Measurements from ENCODE around the gene FAM124A. TPM values are rescaled to one million over a fixed set of nuclear protein-coding genes. Genes with fewer than 3 reads are reported as not detected.

The FAM124A gene
- total and polyA plus RNA-seq, 12 donors: 2.1 to 14.0 (median 7.0) TPM

DNA sequence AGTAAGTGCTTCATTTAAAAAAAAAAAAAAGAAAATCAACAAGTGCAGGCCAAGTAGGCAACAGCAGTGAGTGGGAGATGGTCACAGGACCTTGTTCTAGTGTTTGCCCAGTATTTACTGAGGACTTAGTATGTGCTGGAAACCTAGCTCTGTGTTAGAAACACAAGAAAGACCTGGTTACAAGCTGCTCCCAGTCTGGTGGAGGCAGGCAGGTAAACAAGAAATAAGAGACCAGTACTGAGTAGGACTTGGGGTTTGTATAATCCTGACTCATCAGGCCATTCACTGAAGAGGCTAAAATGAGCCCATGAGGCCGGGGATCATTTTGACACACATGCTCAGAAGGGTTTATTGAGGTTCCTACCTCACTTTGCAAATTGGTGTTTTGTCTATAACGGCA lies 95.8 kb downstream of the FAM124A start:
- TF ChIP-seq, protein P1, sequence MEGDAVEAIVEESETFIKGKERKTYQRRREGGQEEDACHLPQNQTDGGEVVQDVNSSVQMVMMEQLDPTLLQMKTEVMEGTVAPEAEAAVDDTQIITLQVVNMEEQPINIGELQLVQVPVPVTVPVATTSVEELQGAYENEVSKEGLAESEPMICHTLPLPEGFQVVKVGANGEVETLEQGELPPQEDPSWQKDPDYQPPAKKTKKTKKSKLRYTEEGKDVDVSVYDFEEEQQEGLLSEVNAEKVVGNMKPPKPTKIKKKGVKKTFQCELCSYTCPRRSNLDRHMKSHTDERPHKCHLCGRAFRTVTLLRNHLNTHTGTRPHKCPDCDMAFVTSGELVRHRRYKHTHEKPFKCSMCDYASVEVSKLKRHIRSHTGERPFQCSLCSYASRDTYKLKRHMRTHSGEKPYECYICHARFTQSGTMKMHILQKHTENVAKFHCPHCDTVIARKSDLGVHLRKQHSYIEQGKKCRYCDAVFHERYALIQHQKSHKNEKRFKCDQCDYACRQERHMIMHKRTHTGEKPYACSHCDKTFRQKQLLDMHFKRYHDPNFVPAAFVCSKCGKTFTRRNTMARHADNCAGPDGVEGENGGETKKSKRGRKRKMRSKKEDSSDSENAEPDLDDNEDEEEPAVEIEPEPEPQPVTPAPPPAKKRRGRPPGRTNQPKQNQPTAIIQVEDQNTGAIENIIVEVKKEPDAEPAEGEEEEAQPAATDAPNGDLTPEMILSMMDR (IDR thresholded peaks at IDR 0.05): no peak
- Histone ChIP-seq H3K36me3 (no peaks in the 10 kb centered on the region), H3K27me3 (no peaks in the 10 kb centered on the region), H3K4me1 (peaks cover 0 to 6% (median 0%) of the 10 kb centered on the region in 9 donors), H3K4me3 (no peak overlapping the region), H3K9me3 (no peaks in the 10 kb centered on the region), H3K27ac (no peak overlapping the region)
- WGBS, 2 donors: 95 to 96% methylated on average over 2 of the region's 2 CpGs
- DNase-seq (no peak), ATAC-seq (no peak)
- intact Hi-C loops (cut with DNase I): no loop called here

DNA sequence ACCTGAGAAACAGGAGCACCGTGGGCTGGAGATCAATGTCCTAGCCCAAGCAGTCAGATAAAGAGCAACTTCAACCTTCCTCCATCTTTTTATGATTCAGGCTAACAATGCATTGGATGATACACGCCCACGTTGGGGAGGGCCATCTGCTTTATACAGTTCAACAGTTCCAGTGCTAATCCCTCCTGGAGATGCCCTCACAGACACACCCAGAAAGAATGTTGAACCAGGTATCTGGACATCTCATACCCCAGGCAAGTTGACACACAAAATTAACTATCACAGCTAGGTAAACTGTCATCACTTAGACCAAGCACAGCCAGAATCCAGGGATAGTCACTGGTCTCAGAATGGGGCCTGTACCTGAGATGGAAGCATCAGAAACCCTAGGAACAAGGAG lies 96.7 kb downstream of the FAM124A start:
- 88 to 92% methylated on average over 3 of the region's 3 CpGs for WGBS, 2 donors

DNA sequence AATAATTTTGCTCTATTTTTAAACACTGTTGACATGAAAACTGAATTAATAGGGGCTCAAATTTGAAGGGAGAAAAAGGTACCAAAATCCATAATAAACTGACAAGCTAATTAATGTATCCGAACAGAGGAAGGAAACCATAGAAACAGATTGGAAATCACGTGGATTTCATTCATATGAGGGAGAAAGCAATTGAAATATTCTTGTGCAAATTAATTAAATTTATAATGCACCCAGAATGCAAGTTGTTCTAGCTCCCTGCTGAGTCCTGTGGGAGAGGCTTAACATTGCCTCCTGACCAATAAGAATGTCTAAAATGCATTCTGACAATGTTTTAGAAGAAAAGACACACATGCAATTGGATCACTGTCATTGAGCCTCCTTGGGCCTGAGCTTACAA lies 99.6 kb downstream of the FAM124A start:
- intact Hi-C loops (cut with DNase I): no loop called here
- TF ChIP-seq, protein P1 (IDR thresholded peaks at IDR 0.05): no peak
- Histone ChIP-seq H3K9me3 (no peaks in the 10 kb centered on the region), H3K4me1 (no peaks in the 10 kb centered on the region), H3K27me3 (no peaks in the 10 kb centered on the region), H3K27ac (no peak overlapping the region), H3K36me3 (no peaks in the 10 kb centered on the region), H3K4me3 (no peak overlapping the region)
- ATAC-seq: no peak
- no peak for DNase-seq
- WGBS, 2 donors: 82 to 91% methylated on average over 2 of the region's 2 CpGs

More for the DNA sequence above, 96.7 kb downstream of the FAM124A start:
- ATAC-seq: no peak
- DNase-seq: no peak
- Histone ChIP-seq H3K27ac (no peak overlapping the region), H3K9me3 (no peaks in the 10 kb centered on the region), H3K4me1 (peaks cover 0 to 6% (median 0%) of the 10 kb centered on the region in 9 donors), H3K4me3 (no peak overlapping the region), H3K36me3 (no peaks in the 10 kb centered on the region), H3K27me3 (no peaks in the 10 kb centered on the region)
- intact Hi-C loops (cut with DNase I): no loop called here
- TF ChIP-seq, protein P1 (IDR thresholded peaks at IDR 0.05): no peak

DNA sequence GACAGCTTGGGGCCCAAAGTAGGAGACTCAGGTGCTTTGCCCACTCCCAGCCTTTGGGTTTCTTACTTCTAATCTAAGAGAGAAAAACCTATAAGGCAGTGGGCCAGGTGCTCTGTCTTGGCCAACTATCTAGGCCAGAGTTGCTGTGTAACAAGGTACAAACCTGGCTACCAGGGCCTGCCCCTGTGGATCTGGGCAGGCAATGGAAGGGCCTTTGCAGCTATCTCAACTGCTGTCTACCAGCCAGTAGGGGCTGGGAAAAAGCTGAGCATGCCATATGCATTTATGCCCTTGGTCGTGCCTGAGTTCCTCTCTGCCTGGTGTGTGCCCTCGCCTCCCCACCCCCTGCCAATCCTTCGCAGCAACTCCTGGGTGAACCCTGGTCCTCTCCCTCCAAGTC lies 100.6 kb downstream of the FAM124A start:
- no peaks in the 10 kb centered on the region for H3K9me3 ChIP-seq
- intact Hi-C loops (cut with DNase I): no loop called here
- no peak overlapping the region for H3K4me3 ChIP-seq
- TF ChIP-seq, protein P1 (IDR thresholded peaks at IDR 0.05): no peak
- no peaks in the 10 kb centered on the region for H3K27me3 ChIP-seq
- H3K36me3 ChIP-seq: no peaks in the 10 kb centered on the region
- 76 to 94% methylated on average over 3 of the region's 3 CpGs for WGBS, 2 donors
- no peak overlapping the region for H3K27ac ChIP-seq
- DNase-seq: no peak
- no peak for ATAC-seq
- no peaks in the 10 kb centered on the region for H3K4me1 ChIP-seq

All from heart right ventricle (tissue), 16 donors.